NB4 (cell line): ENCODE results near the gene MIDN.

Source experiments
- POLR2A ChIP-seq: IDR thresholded peaks from 2 replicates; pipeline ENCODE4 v1.6.1; 2011; ENCODE audit warnings: mild to moderate bottlenecking; ENCODE audit not compliant: insufficient read length; ENCODE audit errors: extremely low read depth
- TF ChIP-seq, protein P1 (sequence below): IDR thresholded peaks from one replicate; pipeline ENCODE4 v1.5.1; 2012; ENCODE audit warnings: low read depth, low read length

DNA sequence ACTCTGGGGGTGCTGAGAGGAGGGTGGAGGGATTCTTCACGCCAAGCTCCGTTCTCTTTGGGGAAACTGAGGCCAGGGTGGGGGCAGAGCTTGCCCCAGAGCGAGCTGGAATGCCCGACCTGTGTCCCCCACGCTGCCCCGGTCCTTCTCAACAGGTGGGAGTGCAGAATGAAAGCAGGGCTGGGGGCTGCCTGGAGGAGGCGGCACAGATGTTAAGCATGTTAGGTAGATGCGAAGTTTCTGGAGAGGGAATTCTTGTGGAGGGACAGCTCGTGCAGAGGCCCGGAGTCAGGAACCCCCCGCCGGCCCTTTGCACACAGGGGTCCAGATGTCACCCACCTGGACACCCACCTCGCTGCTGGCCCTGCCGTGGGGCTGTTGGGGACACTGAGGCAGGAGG is 46.3 kb downstream of the MIDN start:
- TF ChIP-seq, protein P1, sequence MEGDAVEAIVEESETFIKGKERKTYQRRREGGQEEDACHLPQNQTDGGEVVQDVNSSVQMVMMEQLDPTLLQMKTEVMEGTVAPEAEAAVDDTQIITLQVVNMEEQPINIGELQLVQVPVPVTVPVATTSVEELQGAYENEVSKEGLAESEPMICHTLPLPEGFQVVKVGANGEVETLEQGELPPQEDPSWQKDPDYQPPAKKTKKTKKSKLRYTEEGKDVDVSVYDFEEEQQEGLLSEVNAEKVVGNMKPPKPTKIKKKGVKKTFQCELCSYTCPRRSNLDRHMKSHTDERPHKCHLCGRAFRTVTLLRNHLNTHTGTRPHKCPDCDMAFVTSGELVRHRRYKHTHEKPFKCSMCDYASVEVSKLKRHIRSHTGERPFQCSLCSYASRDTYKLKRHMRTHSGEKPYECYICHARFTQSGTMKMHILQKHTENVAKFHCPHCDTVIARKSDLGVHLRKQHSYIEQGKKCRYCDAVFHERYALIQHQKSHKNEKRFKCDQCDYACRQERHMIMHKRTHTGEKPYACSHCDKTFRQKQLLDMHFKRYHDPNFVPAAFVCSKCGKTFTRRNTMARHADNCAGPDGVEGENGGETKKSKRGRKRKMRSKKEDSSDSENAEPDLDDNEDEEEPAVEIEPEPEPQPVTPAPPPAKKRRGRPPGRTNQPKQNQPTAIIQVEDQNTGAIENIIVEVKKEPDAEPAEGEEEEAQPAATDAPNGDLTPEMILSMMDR: no peak
- no peak for TF ChIP-seq POLR2A
